ENCODE data around the gene SH3PXD2A. TPM values are rescaled to one million over a fixed set of nuclear protein-coding genes. Genes with fewer than 3 reads are reported as not detected.

The SH3PXD2A gene
- total RNA-seq, 1 experiment from 2014 or later: 5.4 TPM

- no peaks in the 10 kb centered on the region for H3K27me3 ChIP-seq
- peak overlapping the region; percentile 38 for H3K4me3 ChIP-seq
- H3K27ac ChIP-seq: peak overlapping the region; percentile 23; the same call in 1 of the 2 replicates
- H3K4me1 ChIP-seq: peaks cover 7% of the 10 kb centered on the region; the same call in 1 of the 2 replicates
- H3K36me3 ChIP-seq: no peaks in the 10 kb centered on the region
- DNase-seq: no peak
- no peaks in the 10 kb centered on the region for H3K9me3 ChIP-seq (replicated peaks)
Observed at GRCh38 chr10:103677486-103678177, 177.7 kb downstream of the SH3PXD2A start.

GRCh38 chr10:103676851-103677417 lies 178.4 kb downstream of the SH3PXD2A start:
- Histone ChIP-seq H3K27me3 (no peaks in the 10 kb centered on the region), H3K27ac (no peak overlapping the region), H3K4me1 (peaks cover 7% of the 10 kb centered on the region; the same call in 1 of the 2 replicates), H3K9me3 (replicated peaks) (no peaks in the 10 kb centered on the region), H3K4me3 (no peak overlapping the region), H3K36me3 (no peaks in the 10 kb centered on the region)
- DNase-seq: no peak

GRCh38 chr10:103676058-103676785 lies 179.2 kb downstream of the SH3PXD2A start:
- Histone ChIP-seq H3K9me3 (replicated peaks) (no peaks in the 10 kb centered on the region), H3K27ac (no peak overlapping the region), H3K4me3 (no peak overlapping the region), H3K4me1 (peaks cover 9% of the 10 kb centered on the region), H3K27me3 (no peaks in the 10 kb centered on the region), H3K36me3 (no peaks in the 10 kb centered on the region)
- no peak for DNase-seq

- Histone ChIP-seq H3K4me1 (peaks cover 6% of the 10 kb centered on the region), H3K4me3 (no peak overlapping the region), H3K9me3 (replicated peaks) (no peaks in the 10 kb centered on the region), H3K36me3 (no peaks in the 10 kb centered on the region), H3K27ac (no peak overlapping the region), H3K27me3 (no peaks in the 10 kb centered on the region)
- DNase-seq: no peak
Observed at GRCh38 chr10:103673606-103674005, 181.8 kb downstream of the SH3PXD2A start.

- Histone ChIP-seq H3K36me3 (no peaks in the 10 kb centered on the region), H3K4me3 (no peak overlapping the region), H3K9me3 (replicated peaks) (no peaks in the 10 kb centered on the region), H3K27ac (no peak overlapping the region), H3K27me3 (no peaks in the 10 kb centered on the region), H3K4me1 (peaks cover 2% of the 10 kb centered on the region)
- DNase-seq: no peak
Observed at GRCh38 chr10:103672345-103672744, 183.0 kb downstream of the SH3PXD2A start.

- no peak overlapping the region for H3K4me3 ChIP-seq
- peak in 1 of 2 experiments; percentile 35 for DNase-seq
- no peak overlapping the region for H3K27ac ChIP-seq
- H3K36me3 ChIP-seq: no peaks in the 10 kb centered on the region
- no peaks in the 10 kb centered on the region for H3K27me3 ChIP-seq
- no peaks in the 10 kb centered on the region for H3K9me3 ChIP-seq (replicated peaks)
- H3K4me1 ChIP-seq: peaks cover 2% of the 10 kb centered on the region
Observed at GRCh38 chr10:103671126-103671895, 184.1 kb downstream of the SH3PXD2A start.

GRCh38 chr10:103669944-103670343 lies 185.4 kb downstream of the SH3PXD2A start:
- H3K27me3 ChIP-seq: no peaks in the 10 kb centered on the region
- no peak overlapping the region for H3K27ac ChIP-seq
- peaks cover 2% of the 10 kb centered on the region; the same call in 1 of the 2 replicates for H3K4me1 ChIP-seq
- no peak overlapping the region for H3K4me3 ChIP-seq
- DNase-seq: no peak
- no peaks in the 10 kb centered on the region for H3K9me3 ChIP-seq (replicated peaks)
- H3K36me3 ChIP-seq: no peaks in the 10 kb centered on the region

- Histone ChIP-seq H3K4me1 (peaks cover 2% of the 10 kb centered on the region; the same call in 1 of the 2 replicates), H3K36me3 (no peaks in the 10 kb centered on the region), H3K27ac (no peak overlapping the region), H3K27me3 (no peaks in the 10 kb centered on the region), H3K4me3 (no peak overlapping the region), H3K9me3 (replicated peaks) (no peaks in the 10 kb centered on the region)
- DNase-seq: no peak
Observed at GRCh38 chr10:103669243-103669929, 186.0 kb downstream of the SH3PXD2A start.

GRCh38 chr10:103668351-103669242 lies 186.8 kb downstream of the SH3PXD2A start:
- Histone ChIP-seq H3K36me3 (no peaks in the 10 kb centered on the region), H3K27me3 (no peaks in the 10 kb centered on the region), H3K9me3 (replicated peaks) (no peaks in the 10 kb centered on the region), H3K4me1 (peaks cover 2% of the 10 kb centered on the region; the same call in 1 of the 2 replicates), H3K4me3 (no peak overlapping the region), H3K27ac (no peak overlapping the region)
- no peak for DNase-seq

- Histone ChIP-seq H3K9me3 (replicated peaks) (no peaks in the 10 kb centered on the region), H3K27me3 (no peaks in the 10 kb centered on the region), H3K4me3 (no peak overlapping the region), H3K36me3 (no peaks in the 10 kb centered on the region), H3K4me1 (peaks cover 2% of the 10 kb centered on the region; the same call in 1 of the 2 replicates), H3K27ac (no peak overlapping the region)
- no peak for DNase-seq
Observed at GRCh38 chr10:103667356-103667755, 188.0 kb downstream of the SH3PXD2A start.

GRCh38 chr10:103666762-103667150 lies 188.6 kb downstream of the SH3PXD2A start:
- no peak for DNase-seq
- peaks cover 2% of the 10 kb centered on the region; the same call in 1 of the 2 replicates for H3K4me1 ChIP-seq
- H3K36me3 ChIP-seq: no peaks in the 10 kb centered on the region
- H3K4me3 ChIP-seq: no peak overlapping the region
- H3K9me3 ChIP-seq (replicated peaks): no peaks in the 10 kb centered on the region
- no peak overlapping the region for H3K27ac ChIP-seq
- H3K27me3 ChIP-seq: no peaks in the 10 kb centered on the region

GRCh38 chr10:103666087-103666761 lies 189.2 kb downstream of the SH3PXD2A start:
- H3K4me1 ChIP-seq: no peaks in the 10 kb centered on the region
- no peak overlapping the region for H3K27ac ChIP-seq
- no peak overlapping the region for H3K4me3 ChIP-seq
- no peaks in the 10 kb centered on the region for H3K27me3 ChIP-seq
- peak in 1 of 2 experiments; percentile 53 for DNase-seq
- no peaks in the 10 kb centered on the region for H3K36me3 ChIP-seq
- no peaks in the 10 kb centered on the region for H3K9me3 ChIP-seq (replicated peaks)
